Activated T-helper 1 cell treated with Interleukin-2 at 50 U/mL for 16 hours (primary cell): ENCODE measurements around the gene GPR15.
"Not testable (repeated sequence)": the region's sequence is repeated elsewhere in the genome, so short reads cannot be mapped to it uniquely, and the experiment has no call there.

Experiments
- DNase-seq: peaks from one replicate; pipeline ENCODE4 v3.0.0-alpha.2; 2020; ENCODE audit warnings: low read depth

GPR15 gene

DNA sequence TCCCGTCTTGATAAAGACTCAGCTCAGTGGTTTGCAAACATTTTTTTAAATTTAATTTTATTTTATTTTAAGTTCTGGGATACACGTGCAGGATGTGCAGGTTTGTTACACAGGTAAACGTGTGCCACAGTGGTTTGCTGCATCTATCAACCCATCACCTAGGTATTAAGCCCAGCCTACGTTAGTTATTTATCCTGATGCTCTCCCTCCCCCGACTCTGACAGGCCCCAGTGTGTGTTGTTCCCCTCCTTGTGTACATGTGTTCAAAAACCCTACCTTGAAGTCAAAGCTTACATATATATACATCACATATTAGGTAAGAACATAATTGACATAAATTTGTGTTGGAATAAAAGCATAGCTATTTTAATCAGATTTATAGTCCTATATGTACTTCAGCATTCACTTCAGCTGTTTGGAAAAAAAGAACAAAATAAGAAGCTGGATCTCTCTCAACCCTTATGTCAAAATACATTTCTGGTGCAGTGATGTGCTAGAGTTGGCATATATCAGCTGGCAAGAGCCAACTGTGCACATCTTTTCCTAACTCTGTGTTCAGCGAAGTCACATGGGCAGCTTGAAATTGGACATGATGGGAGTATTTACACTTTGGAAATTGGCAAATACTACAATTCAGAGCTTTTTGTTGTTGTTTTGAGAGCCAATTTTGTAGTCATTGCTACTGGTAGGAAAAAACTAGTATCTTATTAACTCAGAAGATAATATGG, 26.5 kb downstream of the GPR15 start:
- DNase-seq = no peak

- DNase-seq = not testable (repeated sequence)
These were observed 28.0 kb downstream of the GPR15 start for GRCh38 chr3:98559769-98560168.

DNA sequence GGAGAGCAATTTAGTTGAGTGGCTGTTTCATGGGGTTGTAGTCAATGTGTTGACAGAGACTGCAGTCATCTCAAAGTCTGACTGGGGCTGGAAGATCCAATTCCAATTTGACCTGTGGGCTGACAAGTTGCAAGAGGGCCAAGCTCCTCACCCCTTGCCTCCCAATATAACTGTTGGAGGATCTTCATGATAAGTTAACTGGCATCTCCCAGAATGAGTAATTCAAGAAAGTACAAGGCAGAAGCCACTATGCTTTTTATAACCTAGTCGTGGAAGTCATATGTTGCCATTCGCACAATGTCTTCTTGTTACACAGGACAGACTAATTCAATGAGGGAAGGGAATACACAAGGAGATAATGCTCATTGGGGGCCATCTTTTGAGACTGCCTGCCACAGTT, 29.1 kb downstream of the GPR15 start:
- no peak for DNase-seq

- DNase-seq = no peak
These were observed 30.1 kb downstream of the GPR15 start for GRCh38 chr3:98561727-98562521.

GRCh38 chr3:98563661-98564281, 32.0 kb downstream of the GPR15 start:
- no peak for DNase-seq

DNA sequence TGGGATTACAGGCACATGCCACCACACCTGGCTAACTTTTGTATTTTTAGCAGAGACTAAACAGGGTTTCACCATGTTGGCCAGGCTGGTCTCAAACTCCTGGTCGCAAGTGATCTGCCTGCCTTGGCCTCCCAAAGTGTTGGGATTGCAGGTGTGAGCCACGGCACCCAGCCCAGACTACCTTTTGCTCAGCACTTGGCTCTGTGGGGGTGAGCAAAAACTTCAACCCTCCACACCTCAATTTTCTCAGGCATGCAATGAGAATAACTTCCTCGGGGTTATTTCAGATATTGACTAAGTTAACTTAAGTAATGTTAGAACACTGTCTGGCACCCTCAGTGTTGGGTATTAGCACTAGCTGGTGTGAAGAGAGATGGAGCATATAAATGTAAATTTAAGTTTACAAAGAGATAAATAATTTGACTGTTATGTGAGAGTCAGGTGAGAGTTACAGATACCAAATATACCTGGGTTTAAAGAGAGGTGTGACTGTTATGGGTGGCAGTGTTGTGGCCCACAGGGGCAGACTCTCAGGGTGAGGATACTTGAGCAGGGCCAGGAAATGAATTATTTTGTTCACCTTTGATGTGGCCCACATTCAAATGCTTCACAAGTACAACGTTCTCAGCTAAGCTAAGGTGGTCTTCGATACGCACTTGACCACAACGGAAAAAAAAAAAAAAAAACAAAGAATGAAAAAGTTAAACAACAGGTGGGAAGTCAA, 32.7 kb downstream of the GPR15 start:
- no peak for DNase-seq

- no peak for DNase-seq
These were observed 33.5 kb downstream of the GPR15 start for GRCh38 chr3:98565237-98565643.

DNA sequence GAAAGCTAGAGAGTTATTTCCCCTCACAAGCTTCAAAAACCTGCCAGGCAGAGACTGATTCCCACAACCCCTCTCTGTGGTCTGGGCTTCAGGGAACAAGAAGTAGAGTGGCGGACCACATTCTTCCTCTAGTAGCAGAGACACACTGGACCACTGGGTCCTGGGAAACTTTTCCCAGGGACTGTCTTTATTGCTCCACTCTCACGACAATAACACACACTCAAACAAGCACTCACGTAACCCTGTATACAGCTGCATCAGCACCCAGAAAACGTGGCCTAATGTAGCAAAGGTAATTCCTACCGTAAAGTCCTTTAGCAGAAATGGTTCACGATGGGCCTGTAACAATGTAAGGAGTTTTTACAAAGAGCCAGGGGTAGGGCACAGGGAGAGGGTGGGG, 34.1 kb downstream of the GPR15 start:
- no peak for DNase-seq

- DNase-seq = no peak
These were observed 36.0 kb downstream of the GPR15 start for GRCh38 chr3:98567666-98568270.

DNA sequence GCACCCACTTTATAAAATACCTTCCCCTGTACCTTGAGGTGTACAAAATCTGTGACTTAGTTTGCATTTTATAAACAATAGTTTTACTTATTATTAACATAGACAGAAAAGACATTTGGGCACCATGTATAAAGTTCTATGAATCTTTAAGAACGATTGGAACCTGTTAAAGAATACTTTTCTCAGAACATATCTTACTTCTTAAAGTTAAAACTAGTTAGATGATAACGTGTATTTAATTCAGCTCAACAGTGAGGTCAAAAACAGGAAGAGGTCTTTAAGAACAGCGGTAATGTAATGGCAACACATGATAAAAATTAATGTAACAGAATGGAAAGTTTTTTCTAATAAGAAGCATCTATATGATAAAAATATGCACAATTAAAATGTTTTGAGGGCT, 36.6 kb downstream of the GPR15 start:
- no peak for DNase-seq

DNA sequence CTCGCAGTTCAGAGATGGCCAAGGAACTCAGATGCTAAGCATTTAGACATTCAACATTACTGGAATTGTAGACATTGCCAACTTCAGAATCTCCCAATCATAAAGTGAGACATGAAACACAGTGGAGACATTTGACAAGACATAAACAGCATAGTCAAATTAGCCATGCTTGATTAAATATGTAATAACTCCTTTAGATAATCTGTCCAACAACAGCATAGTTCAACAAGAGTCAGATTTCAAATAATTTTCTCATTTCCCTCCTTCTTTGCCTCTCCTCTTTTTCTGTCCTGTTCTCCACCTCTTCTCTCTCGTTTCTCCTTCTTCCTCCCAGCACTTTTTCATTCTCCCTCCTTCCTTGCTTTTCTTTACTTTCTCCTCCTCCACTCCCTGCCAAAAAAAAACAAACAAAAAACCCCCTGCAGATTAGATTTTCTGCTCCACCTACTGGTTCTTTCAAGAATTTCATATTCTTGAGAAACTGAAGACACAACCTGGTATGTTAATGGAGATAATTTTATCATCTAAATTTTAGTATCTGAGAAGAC, 41.5 kb downstream of the GPR15 start:
- DNase-seq = no peak

DNA sequence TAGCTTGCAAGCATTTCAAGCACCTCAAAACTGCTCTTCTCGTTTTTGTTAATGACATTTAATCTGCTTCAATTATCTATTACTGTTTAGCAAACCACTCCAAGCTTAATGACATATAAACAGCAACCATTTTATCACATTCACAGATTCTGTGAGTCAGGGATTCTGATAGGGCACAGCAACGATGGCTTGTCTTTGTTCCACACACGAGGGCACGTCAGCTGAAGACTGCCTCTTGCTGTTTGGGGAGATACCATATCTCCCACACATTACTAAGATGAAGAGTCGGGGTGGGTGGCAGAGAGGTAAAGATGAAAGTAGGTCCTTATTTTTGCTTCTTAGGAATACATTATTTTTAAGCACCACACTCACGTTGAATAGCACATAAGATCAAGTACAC, 42.4 kb downstream of the GPR15 start:
- no peak for DNase-seq

DNA sequence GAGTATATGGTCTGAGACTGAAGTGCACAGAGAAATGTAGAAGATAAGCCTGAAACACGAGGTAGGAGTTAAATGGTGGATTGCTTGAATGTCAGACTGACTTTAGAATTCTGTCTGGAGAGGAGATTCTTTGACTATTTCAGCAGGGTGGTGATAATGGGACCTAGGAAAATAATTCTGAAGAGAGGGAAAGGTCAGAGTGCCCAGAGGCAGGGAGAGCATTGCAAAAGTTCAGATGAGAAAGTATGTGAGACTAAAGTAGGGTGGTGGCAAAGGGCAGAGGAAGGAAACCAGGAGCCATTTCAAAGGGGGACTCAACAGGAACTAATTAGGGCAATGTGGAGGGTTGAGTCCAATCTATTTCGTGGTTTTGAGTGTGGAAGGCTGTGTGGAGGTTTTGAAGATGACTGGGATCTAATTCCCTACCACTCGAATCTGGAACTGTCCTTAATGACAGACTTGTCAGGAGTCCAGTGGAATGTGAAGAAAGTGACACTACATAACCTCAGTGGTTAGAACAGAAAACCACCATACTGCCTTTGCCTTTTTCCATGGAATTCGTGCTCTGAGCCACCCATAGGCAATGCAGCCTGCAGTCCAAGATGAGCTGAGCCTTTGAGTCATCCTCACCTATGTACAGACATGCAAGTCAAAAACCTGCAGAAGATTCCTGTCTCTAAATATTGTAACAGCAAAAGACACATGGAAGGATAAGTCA, 45.6 kb downstream of the GPR15 start:
- DNase-seq = no peak

GRCh38 chr3:98580401-98581386, 48.9 kb downstream of the GPR15 start:
- no peak for DNase-seq

GRCh38 chr3:98581474-98581873, 49.7 kb downstream of the GPR15 start:
- no peak for DNase-seq

- DNase-seq = no peak
These were observed 50.3 kb downstream of the GPR15 start for GRCh38 chr3:98582042-98582441.

DNA sequence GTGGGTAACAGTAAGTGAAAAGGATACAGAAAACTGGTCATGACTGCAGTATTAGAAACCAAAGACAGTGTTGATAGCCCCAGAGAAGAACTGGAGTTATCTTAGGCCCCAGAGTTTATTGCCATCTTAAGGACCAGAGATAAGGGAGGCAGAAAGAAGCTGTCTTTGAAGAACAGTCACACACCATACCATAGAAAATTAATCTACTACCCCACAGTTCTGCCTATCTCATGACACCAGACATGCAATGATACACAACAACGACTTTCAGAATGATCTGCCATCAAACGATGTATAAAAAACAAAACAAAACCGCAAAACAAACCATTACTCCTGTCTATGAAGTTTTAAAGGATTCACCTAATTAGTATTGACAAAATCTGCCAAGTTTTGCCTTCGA, 52.0 kb downstream of the GPR15 start:
- DNase-seq = no peak
